CD14-positive monocyte (primary cell): ENCODE measurements around the gene SS18. TPM values are rescaled to one million over a fixed set of nuclear protein-coding genes. Genes with fewer than 3 reads are reported as not detected.

Experiments used
- DNase-seq, 3 donors: peaks; one replicate each; pipeline ENCODE4 v3.0.0-alpha.2; 2011 to 2022
- H2AFZ ChIP-seq: 2 replicates; pipeline ENCODE4 v1.6.0; 2012; ENCODE audit warnings: mild to moderate bottlenecking, low read depth, low read length, inconsistent platforms; ENCODE audit not compliant: insufficient read depth, poor library complexity, severe bottlenecking
- H3K27ac ChIP-seq, 2 donors: 1 replicate in 1 of 2; 2 replicates in 1 of 2; pipeline ENCODE4 v1.5.1; 2012 to 2013; ENCODE audit warnings: low read length in 2 of 2, control low read depth in 1 of 2, inconsistent platforms in 1 of 2, low read depth in 1 of 2, mild to moderate bottlenecking in 1 of 2
- H3K27me3 ChIP-seq, 2 donors: one replicate each; pipeline versions ENCODE4 v1.6.0 to v1.6.1; 2011 to 2013; ENCODE audit warnings: low read length in 2 of 2; ENCODE audit not compliant: control insufficient read depth in 2 of 2, insufficient read depth in 2 of 2
- H3K36me3 ChIP-seq, 2 donors: replicated peaks in 1 of 2; 1 replicate in 1 of 2; 2 replicates in 1 of 2; pipeline versions ENCODE4 v1.5.1 to v1.6.1; 2012 to 2013; ENCODE audit warnings: low read length in 2 of 2, control low read depth in 1 of 2, inconsistent platforms in 1 of 2, mild to moderate bottlenecking in 1 of 2; ENCODE audit not compliant: insufficient read depth in 2 of 2, control insufficient read depth in 1 of 2
- H3K4me1 ChIP-seq, 2 donors: 1 replicate in 1 of 2; 2 replicates in 1 of 2; pipeline versions ENCODE4 v1.5.1 to v1.6.1; 2012 to 2013; ENCODE audit warnings: low read length in 2 of 2, control low read depth in 1 of 2, inconsistent platforms in 1 of 2, mild to moderate bottlenecking in 1 of 2, moderate library complexity in 1 of 2; ENCODE audit not compliant: insufficient read depth in 2 of 2, control insufficient read depth in 1 of 2
- H3K4me2 ChIP-seq: replicated peaks from 2 replicates; pipeline ENCODE3; 2012; ENCODE audit warnings: low read length, moderate library complexity, mild to moderate bottlenecking; ENCODE audit not compliant: poor library complexity, severe bottlenecking; ENCODE audit errors: extremely low read depth
- H3K4me3 ChIP-seq, 3 experiments: fragments of 200-600 bp in 1 of 3; sonication (generic) in 1 of 3; replicated peaks in 1 of 3; 1 replicate in 2 of 3; 2 replicates in 1 of 3; pipeline ENCODE4 v1.5.1; 2011 to 2013; ENCODE audit warnings: low read length in 3 of 3, mild to moderate bottlenecking in 3 of 3, control low read depth in 2 of 3, low read depth in 2 of 3, inconsistent platforms in 1 of 3, moderate library complexity in 1 of 3
- H3K79me2 ChIP-seq: 2 replicates; pipeline ENCODE4 v1.6.0; 2012; ENCODE audit warnings: mild to moderate bottlenecking, control low read depth, inconsistent platforms, low read length, moderate library complexity; ENCODE audit not compliant: insufficient read depth
- H3K9ac ChIP-seq: 2 replicates; pipeline ENCODE4 v1.6.0; 2017; ENCODE audit warnings: low read length, mild to moderate bottlenecking; ENCODE audit not compliant: insufficient read depth, poor library complexity, severe bottlenecking
- H3K9me3 ChIP-seq, 2 donors: replicated peaks in 1 of 2; 1 replicate in 1 of 2; 2 replicates in 1 of 2; pipeline versions ENCODE4 v1.5.1 to v1.6.1; 2012 to 2013; ENCODE audit warnings: low read length in 2 of 2, control low read depth in 1 of 2; ENCODE audit not compliant: control insufficient read depth in 1 of 2, insufficient read depth in 1 of 2
- H4K20me1 ChIP-seq: 2 replicates; pipeline ENCODE4 v1.6.0; 2012; ENCODE audit warnings: mild to moderate bottlenecking, low read length, control low read depth, moderate library complexity; ENCODE audit not compliant: insufficient read depth
- H3K27ac Mint-ChIP-seq, 7 donors: one replicate each; pipeline ENCODE4 v1.8.0; 2020; ENCODE audit warnings: mild to moderate bottlenecking in 7 of 7, mixed read lengths in 7 of 7, moderate library complexity in 6 of 7, inconsistent platforms in 2 of 7
- H3K27me3 Mint-ChIP-seq, 3 donors: one replicate each; pipeline ENCODE4 v1.8.0; 2021 to 2022; ENCODE audit warnings: low read depth in 3 of 3, mild to moderate bottlenecking in 3 of 3, mixed read lengths in 3 of 3, moderate library complexity in 3 of 3, inconsistent platforms in 1 of 3
- H3K36me3 Mint-ChIP-seq, 2 donors: one replicate each; pipeline ENCODE4 v1.8.0; 2020; ENCODE audit warnings: mixed read lengths in 2 of 2, inconsistent platforms in 1 of 2, mild to moderate bottlenecking in 1 of 2
- H3K4me1 Mint-ChIP-seq: one replicate; pipeline ENCODE4 v1.8.0; 2020; ENCODE audit warnings: mild to moderate bottlenecking, mixed read lengths
- H3K4me3 Mint-ChIP-seq, 2 donors: one replicate each; pipeline ENCODE4 v1.8.0; 2020; ENCODE audit warnings: mild to moderate bottlenecking in 2 of 2, mixed read lengths in 2 of 2, moderate library complexity in 1 of 2
- H3K9me3 Mint-ChIP-seq, 7 donors: one replicate each; pipeline ENCODE4 v1.8.0; 2020 to 2022; ENCODE audit warnings: mixed read lengths in 7 of 7, mild to moderate bottlenecking in 6 of 7, moderate library complexity in 6 of 7, inconsistent platforms in 2 of 7
- WGBS: methylation state at CpG from one replicate; pipeline ENCODE4 v1.1.5; 2013; ENCODE audit warnings: missing lambda C conversion rate; ENCODE audit not compliant: insufficient coverage; 5-methylcytosine and 5-hydroxymethylcytosine counted together
- intact Hi-C, 2 donors: fragments of 100-400 bp; cut with micrococcal nuclease; formaldehyde crosslinking; loops; one replicate each; pipeline versions ENCODE4 v1.15.0 to v1.15.1; 2023
- polyA plus RNA-seq, 3 donors: library from polyadenylated mRNA; depleted of rRNA in 1 of 3; unstranded in 2 of 3; stranded (reverse) in 1 of 3; fragments of 300-500 nt in 2 of 3; fragments of >200 nt in 1 of 3; fragmentation: Illumina TruSeq in 2 of 3; gene quantifications; 1 replicate in 2 of 3; 2 replicates in 1 of 3; pipeline ENCODE4 v1.2.3, GENCODE V29; 2012 to 2021
- TF ChIP-seq, protein P1 (sequence below): fragments of 200-600 bp; IDR thresholded peaks from one replicate; pipeline ENCODE4 v1.8.0; 2022; ENCODE audit warnings: antibody characterized with exemption, mild to moderate bottlenecking

SS18 gene
- polyA plus RNA-seq, 3 donors = 23.0 to 50.5 (median 36.3) TPM

GRCh38 chr18:26003817-26004216 lies 86.6 kb downstream of the SS18 start:
- DNase-seq = no peak
- Histone ChIP-seq H3K9me3 (no peaks in the 10 kb centered on the region), H3K27ac (no peak overlapping the region), H3K27me3 (no peaks in the 10 kb centered on the region), H2AFZ (no peak overlapping the region), H3K9ac (no peak overlapping the region), H3K79me2 (no peaks in the 10 kb centered on the region), H3K4me2 (no peak overlapping the region), H3K36me3 (no peaks in the 10 kb centered on the region), H3K4me1 (no peaks in the 10 kb centered on the region), H4K20me1 (no peaks in the 10 kb centered on the region), H3K4me3 (no peak overlapping the region)
- Mint-ChIP-seq H3K9me3 (peaks cover 0 to 4% (median 2%) of the 10 kb centered on the region in 7 donors), H3K4me1 (no peaks in the 10 kb centered on the region), H3K36me3 (no peaks in the 10 kb centered on the region), H3K27me3 (peaks cover 0 to 1% (median 0%) of the 10 kb centered on the region in 3 donors), H3K27ac (no peak overlapping the region), H3K4me3 (no peak overlapping the region)
- WGBS = 100% methylated on average over 1 of the region's 4 CpGs
- TF ChIP-seq, protein P1, sequence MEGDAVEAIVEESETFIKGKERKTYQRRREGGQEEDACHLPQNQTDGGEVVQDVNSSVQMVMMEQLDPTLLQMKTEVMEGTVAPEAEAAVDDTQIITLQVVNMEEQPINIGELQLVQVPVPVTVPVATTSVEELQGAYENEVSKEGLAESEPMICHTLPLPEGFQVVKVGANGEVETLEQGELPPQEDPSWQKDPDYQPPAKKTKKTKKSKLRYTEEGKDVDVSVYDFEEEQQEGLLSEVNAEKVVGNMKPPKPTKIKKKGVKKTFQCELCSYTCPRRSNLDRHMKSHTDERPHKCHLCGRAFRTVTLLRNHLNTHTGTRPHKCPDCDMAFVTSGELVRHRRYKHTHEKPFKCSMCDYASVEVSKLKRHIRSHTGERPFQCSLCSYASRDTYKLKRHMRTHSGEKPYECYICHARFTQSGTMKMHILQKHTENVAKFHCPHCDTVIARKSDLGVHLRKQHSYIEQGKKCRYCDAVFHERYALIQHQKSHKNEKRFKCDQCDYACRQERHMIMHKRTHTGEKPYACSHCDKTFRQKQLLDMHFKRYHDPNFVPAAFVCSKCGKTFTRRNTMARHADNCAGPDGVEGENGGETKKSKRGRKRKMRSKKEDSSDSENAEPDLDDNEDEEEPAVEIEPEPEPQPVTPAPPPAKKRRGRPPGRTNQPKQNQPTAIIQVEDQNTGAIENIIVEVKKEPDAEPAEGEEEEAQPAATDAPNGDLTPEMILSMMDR = no peak
- intact Hi-C loops = no loop called here

GRCh38 chr18:26003356-26003755 lies 87.1 kb downstream of the SS18 start:
- H3K27ac ChIP-seq = no peak overlapping the region
- H3K9me3 Mint-ChIP-seq = peaks cover 0 to 4% (median 2%) of the 10 kb centered on the region in 7 donors
- H3K36me3 ChIP-seq = no peaks in the 10 kb centered on the region
- H3K4me1 Mint-ChIP-seq = no peaks in the 10 kb centered on the region
- H3K79me2 ChIP-seq = no peaks in the 10 kb centered on the region
- no peak overlapping the region for H3K27ac Mint-ChIP-seq
- H3K27me3 ChIP-seq = no peaks in the 10 kb centered on the region
- 100% methylated on average over 1 of the region's 2 CpGs for WGBS
- intact Hi-C loops = no loop called here
- no peaks in the 10 kb centered on the region for H3K9me3 ChIP-seq
- H3K4me3 ChIP-seq = no peak overlapping the region
- no peak overlapping the region for H3K4me3 Mint-ChIP-seq
- no peak overlapping the region for H3K4me2 ChIP-seq
- H3K9ac ChIP-seq = no peak overlapping the region
- no peak overlapping the region for H2AFZ ChIP-seq
- H4K20me1 ChIP-seq = no peaks in the 10 kb centered on the region
- no peaks in the 10 kb centered on the region for H3K36me3 Mint-ChIP-seq
- no peaks in the 10 kb centered on the region for H3K4me1 ChIP-seq
- no peak for DNase-seq
- no peaks in the 10 kb centered on the region for H3K27me3 Mint-ChIP-seq
- TF ChIP-seq, protein P1 = no peak
